GM19035 (cell line): ENCODE results near the gene SPINK7.

ENCODE experiments used
- ATAC-seq: cut with Tn5 transposase; IDR thresholded peaks from one replicate; pipeline ENCODE4 v1.9.1; 2021; ENCODE audit not compliant: unreplicated experiment

SPINK7 gene

DNA sequence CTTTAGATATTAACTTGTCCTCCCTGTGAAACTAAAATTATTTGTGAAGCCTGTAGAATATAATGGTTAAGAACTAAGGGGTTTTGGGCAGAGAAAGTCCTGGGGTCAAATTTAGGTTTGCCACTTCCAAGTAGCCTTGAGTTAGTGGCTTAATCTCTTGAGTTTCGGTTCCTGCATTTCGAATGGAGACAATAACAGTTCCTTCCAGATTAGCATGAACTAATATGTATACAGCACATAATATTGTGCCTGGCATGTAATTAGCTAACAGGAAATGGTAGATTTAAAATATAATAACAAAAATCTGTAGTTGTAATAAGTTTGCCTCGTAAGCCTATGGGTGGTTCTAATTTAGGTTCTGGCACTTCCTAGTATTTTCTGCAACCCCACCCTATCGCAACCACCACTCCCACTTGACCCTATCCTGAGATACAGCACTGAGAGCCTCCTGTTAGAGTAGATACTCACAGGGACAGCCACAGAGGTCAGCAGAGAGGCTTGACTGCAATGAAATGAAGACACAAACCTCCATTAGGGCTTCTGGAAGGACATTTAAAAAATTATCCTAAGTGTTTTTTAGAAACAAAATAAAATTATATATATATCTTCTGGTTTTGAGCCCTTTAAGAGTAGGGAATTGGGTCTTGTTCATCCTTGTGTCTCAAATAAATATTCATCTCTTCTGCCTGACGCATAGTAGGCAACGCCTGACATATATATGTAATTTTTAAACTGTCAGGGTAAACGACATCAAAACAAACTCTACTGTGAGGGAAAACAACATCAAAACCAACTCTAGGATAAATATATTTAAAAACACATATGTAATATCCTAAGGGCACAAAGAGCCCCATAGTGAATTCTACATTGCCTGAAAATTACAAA is 31.6 kb downstream of the SPINK7 start:
- no peak for ATAC-seq

DNA sequence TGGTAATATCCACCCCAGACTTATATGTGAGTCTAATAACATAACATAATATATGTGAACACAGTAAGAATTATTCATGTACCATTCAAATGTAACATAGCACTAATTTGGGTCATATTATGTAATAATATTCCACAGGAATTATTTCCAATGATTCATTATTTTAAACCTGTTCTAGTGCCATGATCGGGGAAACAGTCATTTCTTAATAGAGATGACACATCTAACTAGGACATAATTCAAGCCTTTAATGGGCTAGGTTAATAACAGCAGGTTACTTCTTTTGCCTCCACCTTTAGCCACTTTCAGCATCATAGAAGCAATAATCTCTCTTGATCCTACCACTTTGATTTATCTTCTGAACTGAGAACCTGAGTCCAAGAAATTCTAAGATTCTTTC is 35.5 kb downstream of the SPINK7 start:
- no peak for ATAC-seq

DNA sequence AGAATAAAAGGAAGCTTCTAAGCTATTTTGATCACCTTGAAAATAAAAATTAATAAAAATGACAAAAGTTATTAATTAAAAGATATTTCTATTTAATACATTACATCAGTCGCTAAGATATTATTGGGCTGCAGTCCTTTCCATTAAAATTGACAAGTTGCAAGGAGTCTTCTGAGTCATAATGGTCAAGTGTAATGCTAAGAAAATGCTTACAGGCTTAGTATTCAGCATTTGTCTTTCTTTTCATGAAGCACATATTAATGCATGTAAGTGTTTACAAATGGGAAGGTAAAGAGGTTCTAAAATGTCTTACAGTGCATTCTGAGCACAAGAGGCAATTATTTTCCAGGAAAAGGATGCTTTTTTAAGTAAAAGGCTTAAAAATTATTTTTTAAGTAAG is 40.5 kb downstream of the SPINK7 start:
- no peak for ATAC-seq

DNA sequence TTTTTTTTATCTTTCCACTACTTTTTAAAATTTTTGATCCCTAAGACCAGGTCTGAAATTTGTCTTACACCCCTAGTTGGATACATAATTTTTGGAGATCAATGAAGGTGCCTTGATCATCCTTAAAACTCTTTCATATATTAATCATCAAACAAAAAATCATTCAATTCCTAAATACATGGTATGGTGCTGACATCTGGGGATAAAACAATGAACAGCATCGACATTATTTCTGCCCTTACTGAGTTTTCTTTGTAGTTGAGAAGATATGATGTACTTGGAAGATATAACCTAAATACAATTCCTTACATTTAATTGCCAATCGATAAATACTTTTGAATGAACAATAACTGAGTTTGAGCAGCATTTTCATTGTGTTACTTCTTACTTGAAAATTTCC is 41.4 kb downstream of the SPINK7 start:
- no peak for ATAC-seq

DNA sequence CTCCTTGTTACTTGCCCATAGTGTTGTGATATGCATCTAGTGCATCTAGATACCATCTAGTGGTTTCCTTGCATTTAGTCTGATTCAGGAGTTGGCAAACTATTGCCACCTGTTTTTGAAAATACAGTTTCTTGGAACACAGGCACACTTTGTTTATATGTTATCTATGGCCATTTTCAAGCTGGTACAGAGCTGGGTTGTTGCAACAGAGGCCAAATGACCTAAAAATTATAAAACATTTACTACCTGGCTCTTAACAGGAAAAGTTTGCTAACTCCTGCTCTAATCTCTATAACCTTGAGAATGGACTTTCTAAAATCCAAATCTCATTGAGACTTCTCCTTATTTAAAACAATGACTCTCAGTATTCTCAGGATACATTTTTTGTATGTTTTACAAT is 52.1 kb downstream of the SPINK7 start:
- no peak for ATAC-seq
